ENCODE data around the gene GAREM2.

Gene GAREM2

GRCh38 chr2:26170795-26171194 is 2.1 kb upstream of the GAREM2 start:
- DNase-seq: no peak

GRCh38 chr2:26172189-26172870 is 558 bp upstream of the GAREM2 start:
- no peak for DNase-seq

- no peak for DNase-seq
Observed at GRCh38 chr2:26173776-26174482, 1.0 kb downstream of the GAREM2 start.

- DNase-seq: no peak
Observed at GRCh38 chr2:26174691-26175465, 2.0 kb downstream of the GAREM2 start.

- DNase-seq: no peak
Observed at GRCh38 chr2:26175466-26176278, 2.8 kb downstream of the GAREM2 start.

- no peak for DNase-seq
Observed at GRCh38 chr2:26176279-26176615, 3.4 kb downstream of the GAREM2 start.

GRCh38 chr2:26177122-26177521 is 4.2 kb downstream of the GAREM2 start:
- no peak for DNase-seq

- no peak for DNase-seq
Observed at GRCh38 chr2:26178246-26178645, 5.4 kb downstream of the GAREM2 start.

GRCh38 chr2:26178746-26179436 is 6.0 kb downstream of the GAREM2 start:
- no peak for DNase-seq

GRCh38 chr2:26179446-26179913 is 6.6 kb downstream of the GAREM2 start:
- no peak for DNase-seq

GRCh38 chr2:26182441-26182840 is 9.6 kb downstream of the GAREM2 start:
- DNase-seq: no peak

- no peak for DNase-seq
Observed at GRCh38 chr2:26182887-26183630, 10.2 kb downstream of the GAREM2 start.

GRCh38 chr2:26184121-26184520 is 11.2 kb downstream of the GAREM2 start:
- no peak for DNase-seq

GRCh38 chr2:26184555-26185303 is 11.8 kb downstream of the GAREM2 start:
- peak; percentile 88 for DNase-seq

- DNase-seq: no peak
Observed at GRCh38 chr2:26185304-26185928, 12.5 kb downstream of the GAREM2 start.

GRCh38 chr2:26185954-26186770 is 13.3 kb downstream of the GAREM2 start:
- DNase-seq: no peak

GRCh38 chr2:26187114-26187513 is 14.2 kb downstream of the GAREM2 start:
- no peak for DNase-seq

- no peak for DNase-seq
Observed at GRCh38 chr2:26187537-26188104, 14.7 kb downstream of the GAREM2 start.

GRCh38 chr2:26189123-26189522 is 16.2 kb downstream of the GAREM2 start:
- DNase-seq: no peak
